GM23338 (cell line): ENCODE data around the gene OLFM1. TPM values are rescaled to one million over a fixed set of nuclear protein-coding genes. Genes with fewer than 3 reads are reported as not detected.

Source experiments
- ATAC-seq: fragments of 200-7000 bp; cut with Tn5 transposase; 3 replicates; pipeline ENCODE4 v1.9.1; 2020
- DNase-seq: peaks from one replicate; pipeline ENCODE4 v3.0.0-alpha.2; 2015; ENCODE audit warnings: low spot score
- H2AFZ ChIP-seq: fragments of 200-600 bp; sonication (generic); 2 replicates; pipeline ENCODE4 v1.8.0; 2016; ENCODE audit warnings: antibody characterized with exemption, mild to moderate bottlenecking, moderate library complexity
- H3F3A ChIP-seq: fragments of 200-600 bp; sonication (generic); replicated peaks from 2 replicates; pipeline ENCODE4 v1.8.0; 2017; ENCODE audit warnings: antibody characterized with exemption, mixed run types, low read depth
- H3K27ac ChIP-seq: fragments of 200-600 bp; sonication (generic); 2 replicates; pipeline ENCODE4 v1.6.1; 2016; ENCODE audit warnings: low read depth
- H3K27me3 ChIP-seq: fragments of 200-600 bp; sonication (generic); 2 replicates; pipeline ENCODE4 v1.8.0; 2016; ENCODE audit warnings: mild to moderate bottlenecking, mixed run types, moderate library complexity; ENCODE audit not compliant: insufficient read depth
- H3K36me3 ChIP-seq: fragments of 200-600 bp; sonication (generic); 2 replicates; pipeline ENCODE4 v1.8.0; 2016; ENCODE audit warnings: mild to moderate bottlenecking; ENCODE audit not compliant: insufficient read depth
- H3K4me1 ChIP-seq: fragments of 200-600 bp; sonication (generic); 2 replicates; pipeline ENCODE4 v1.8.0; 2016; ENCODE audit warnings: mild to moderate bottlenecking, moderate library complexity; ENCODE audit not compliant: insufficient read depth
- H3K4me2 ChIP-seq: fragments of 200-600 bp; sonication (generic); 2 replicates; pipeline ENCODE4 v1.7.1; 2017; ENCODE audit warnings: mixed run types
- H3K4me3 ChIP-seq: fragments of 200-600 bp; sonication (generic); 2 replicates; pipeline ENCODE4 v1.6.1; 2016; ENCODE audit warnings: mixed run types
- H3K79me2 ChIP-seq: fragments of 200-600 bp; sonication (generic); replicated peaks from 2 replicates; pipeline ENCODE4 v1.8.0; 2017; ENCODE audit warnings: mild to moderate bottlenecking; ENCODE audit not compliant: insufficient read depth
- H3K9me2 ChIP-seq: fragments of 200-600 bp; sonication (generic); 2 replicates; pipeline ENCODE4 v1.8.0; 2017; ENCODE audit not compliant: insufficient read depth
- H4K20me1 ChIP-seq: fragments of 200-600 bp; sonication (generic); replicated peaks from 2 replicates; pipeline ENCODE4 v1.8.0; 2017; ENCODE audit warnings: mild to moderate bottlenecking; ENCODE audit not compliant: insufficient read depth
- H3K27ac Mint-ChIP-seq: 2 replicates; pipeline ENCODE4 v1.8.0; 2020; ENCODE audit warnings: inconsistent platforms, mild to moderate bottlenecking, moderate library complexity, mixed read lengths
- H3K27me3 Mint-ChIP-seq: 3 replicates; pipeline ENCODE4 v1.8.0; 2022; ENCODE audit warnings: low read depth, mild to moderate bottlenecking, moderate library complexity, mixed read lengths, inconsistent platforms; ENCODE audit not compliant: insufficient read depth, poor library complexity
- H3K36me3 Mint-ChIP-seq: 3 replicates; pipeline ENCODE4 v1.8.0; 2021; ENCODE audit warnings: low read depth, mild to moderate bottlenecking, inconsistent platforms, moderate library complexity, mixed read lengths
- H3K4me1 Mint-ChIP-seq: 3 replicates; pipeline ENCODE4 v1.8.0; 2020; ENCODE audit warnings: mild to moderate bottlenecking, inconsistent platforms, mixed read lengths
- H3K4me3 Mint-ChIP-seq: 3 replicates; pipeline ENCODE4 v1.8.0; 2021; ENCODE audit warnings: moderate library complexity, mild to moderate bottlenecking, inconsistent platforms, mixed read lengths
- H3K9me3 Mint-ChIP-seq: 3 replicates; pipeline ENCODE4 v1.8.0; 2020; ENCODE audit warnings: moderate library complexity, mild to moderate bottlenecking, inconsistent platforms, mixed read lengths
- EZH2 ChIP-seq: fragments of 200-600 bp; sonication (generic); IDR thresholded peaks from one replicate; pipeline ENCODE4 v1.8.0; 2017; ENCODE audit warnings: antibody characterized with exemption, mild to moderate bottlenecking, low read depth; ENCODE audit not compliant: unreplicated experiment
- EZH2phosphoT487 ChIP-seq: fragments of 200-600 bp; sonication (generic); IDR thresholded peaks from one replicate; pipeline ENCODE4 v1.8.1; 2018; ENCODE audit warnings: antibody characterized with exemption; ENCODE audit not compliant: unreplicated experiment
- JUNB ChIP-seq: IDR thresholded peaks from one replicate; pipeline ENCODE4 v1.6.1; 2016; ENCODE audit warnings: antibody characterized with exemption; ENCODE audit not compliant: unreplicated experiment
- NANOG ChIP-seq: IDR thresholded peaks from 2 replicates; pipeline ENCODE4 v1.6.1; 2016; ENCODE audit warnings: antibody characterized with exemption, borderline replicate concordance
- polyA plus RNA-seq: library from polyadenylated mRNA; unstranded; fragments of >200 nt; fragmentation: Nextera tagmentation; extraction: Ambion mirVana; gene quantifications from 2 replicates; pipeline ENCODE4 v1.2.1, GENCODE V29; 2016
- total RNA-seq: library from RNA; depleted of rRNA; stranded (reverse); fragments of >200 nt; shearing (Covaris generic); gene quantifications from 2 replicates; pipeline ENCODE4 v1.2.3, GENCODE V29; 2014
- TF ChIP-seq, protein P1 (sequence below): fragments of 250-450 bp; sonication (Bioruptor Pico); IDR thresholded peaks from 2 replicates; pipeline ENCODE4 v1.5.0; 2020; ENCODE audit warnings: mild to moderate bottlenecking, moderate library complexity
- TF ChIP-seq, protein P2 (sequence below): IDR thresholded peaks from 2 replicates; pipeline ENCODE4 v1.6.1; 2016; ENCODE audit warnings: antibody characterized with exemption

Gene OLFM1
- total and polyA plus RNA-seq, 2 experiments from 2014 or later: 20.6 to 40.1 TPM

DNA sequence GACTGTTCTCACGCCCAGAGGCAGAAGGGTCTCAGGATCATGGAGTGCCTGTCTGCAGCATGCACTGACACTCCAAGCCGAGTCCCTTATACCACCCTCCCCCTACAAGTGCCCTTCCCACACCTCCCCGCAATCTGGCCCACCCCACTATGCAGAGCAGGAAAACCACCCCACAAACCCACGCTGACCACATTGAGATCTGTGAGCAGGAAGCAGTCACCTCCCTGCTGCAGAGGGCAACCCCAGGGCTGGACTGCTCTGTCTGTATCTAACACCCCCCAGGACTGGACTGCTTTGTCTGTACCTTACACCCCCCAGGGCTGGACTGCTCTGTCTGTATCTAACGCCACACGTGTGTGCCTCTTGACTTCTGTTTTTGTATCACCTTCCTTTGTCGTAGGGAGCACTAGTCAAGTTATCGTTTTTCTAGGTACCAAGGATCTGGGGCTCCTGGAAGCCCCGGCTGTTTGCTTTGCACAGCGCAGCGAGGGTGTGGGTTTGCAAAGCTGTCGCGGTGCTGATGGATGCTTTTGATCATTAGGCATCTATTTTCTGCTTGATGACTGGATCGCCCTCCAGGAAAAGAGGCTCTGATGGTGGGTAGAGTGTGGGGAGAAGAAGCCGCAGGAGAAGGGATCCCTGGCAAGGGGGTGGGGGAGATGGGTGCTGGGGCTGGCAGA lies 21.5 kb downstream of the OLFM1 start (continued):
- TF ChIP-seq, protein P1, sequence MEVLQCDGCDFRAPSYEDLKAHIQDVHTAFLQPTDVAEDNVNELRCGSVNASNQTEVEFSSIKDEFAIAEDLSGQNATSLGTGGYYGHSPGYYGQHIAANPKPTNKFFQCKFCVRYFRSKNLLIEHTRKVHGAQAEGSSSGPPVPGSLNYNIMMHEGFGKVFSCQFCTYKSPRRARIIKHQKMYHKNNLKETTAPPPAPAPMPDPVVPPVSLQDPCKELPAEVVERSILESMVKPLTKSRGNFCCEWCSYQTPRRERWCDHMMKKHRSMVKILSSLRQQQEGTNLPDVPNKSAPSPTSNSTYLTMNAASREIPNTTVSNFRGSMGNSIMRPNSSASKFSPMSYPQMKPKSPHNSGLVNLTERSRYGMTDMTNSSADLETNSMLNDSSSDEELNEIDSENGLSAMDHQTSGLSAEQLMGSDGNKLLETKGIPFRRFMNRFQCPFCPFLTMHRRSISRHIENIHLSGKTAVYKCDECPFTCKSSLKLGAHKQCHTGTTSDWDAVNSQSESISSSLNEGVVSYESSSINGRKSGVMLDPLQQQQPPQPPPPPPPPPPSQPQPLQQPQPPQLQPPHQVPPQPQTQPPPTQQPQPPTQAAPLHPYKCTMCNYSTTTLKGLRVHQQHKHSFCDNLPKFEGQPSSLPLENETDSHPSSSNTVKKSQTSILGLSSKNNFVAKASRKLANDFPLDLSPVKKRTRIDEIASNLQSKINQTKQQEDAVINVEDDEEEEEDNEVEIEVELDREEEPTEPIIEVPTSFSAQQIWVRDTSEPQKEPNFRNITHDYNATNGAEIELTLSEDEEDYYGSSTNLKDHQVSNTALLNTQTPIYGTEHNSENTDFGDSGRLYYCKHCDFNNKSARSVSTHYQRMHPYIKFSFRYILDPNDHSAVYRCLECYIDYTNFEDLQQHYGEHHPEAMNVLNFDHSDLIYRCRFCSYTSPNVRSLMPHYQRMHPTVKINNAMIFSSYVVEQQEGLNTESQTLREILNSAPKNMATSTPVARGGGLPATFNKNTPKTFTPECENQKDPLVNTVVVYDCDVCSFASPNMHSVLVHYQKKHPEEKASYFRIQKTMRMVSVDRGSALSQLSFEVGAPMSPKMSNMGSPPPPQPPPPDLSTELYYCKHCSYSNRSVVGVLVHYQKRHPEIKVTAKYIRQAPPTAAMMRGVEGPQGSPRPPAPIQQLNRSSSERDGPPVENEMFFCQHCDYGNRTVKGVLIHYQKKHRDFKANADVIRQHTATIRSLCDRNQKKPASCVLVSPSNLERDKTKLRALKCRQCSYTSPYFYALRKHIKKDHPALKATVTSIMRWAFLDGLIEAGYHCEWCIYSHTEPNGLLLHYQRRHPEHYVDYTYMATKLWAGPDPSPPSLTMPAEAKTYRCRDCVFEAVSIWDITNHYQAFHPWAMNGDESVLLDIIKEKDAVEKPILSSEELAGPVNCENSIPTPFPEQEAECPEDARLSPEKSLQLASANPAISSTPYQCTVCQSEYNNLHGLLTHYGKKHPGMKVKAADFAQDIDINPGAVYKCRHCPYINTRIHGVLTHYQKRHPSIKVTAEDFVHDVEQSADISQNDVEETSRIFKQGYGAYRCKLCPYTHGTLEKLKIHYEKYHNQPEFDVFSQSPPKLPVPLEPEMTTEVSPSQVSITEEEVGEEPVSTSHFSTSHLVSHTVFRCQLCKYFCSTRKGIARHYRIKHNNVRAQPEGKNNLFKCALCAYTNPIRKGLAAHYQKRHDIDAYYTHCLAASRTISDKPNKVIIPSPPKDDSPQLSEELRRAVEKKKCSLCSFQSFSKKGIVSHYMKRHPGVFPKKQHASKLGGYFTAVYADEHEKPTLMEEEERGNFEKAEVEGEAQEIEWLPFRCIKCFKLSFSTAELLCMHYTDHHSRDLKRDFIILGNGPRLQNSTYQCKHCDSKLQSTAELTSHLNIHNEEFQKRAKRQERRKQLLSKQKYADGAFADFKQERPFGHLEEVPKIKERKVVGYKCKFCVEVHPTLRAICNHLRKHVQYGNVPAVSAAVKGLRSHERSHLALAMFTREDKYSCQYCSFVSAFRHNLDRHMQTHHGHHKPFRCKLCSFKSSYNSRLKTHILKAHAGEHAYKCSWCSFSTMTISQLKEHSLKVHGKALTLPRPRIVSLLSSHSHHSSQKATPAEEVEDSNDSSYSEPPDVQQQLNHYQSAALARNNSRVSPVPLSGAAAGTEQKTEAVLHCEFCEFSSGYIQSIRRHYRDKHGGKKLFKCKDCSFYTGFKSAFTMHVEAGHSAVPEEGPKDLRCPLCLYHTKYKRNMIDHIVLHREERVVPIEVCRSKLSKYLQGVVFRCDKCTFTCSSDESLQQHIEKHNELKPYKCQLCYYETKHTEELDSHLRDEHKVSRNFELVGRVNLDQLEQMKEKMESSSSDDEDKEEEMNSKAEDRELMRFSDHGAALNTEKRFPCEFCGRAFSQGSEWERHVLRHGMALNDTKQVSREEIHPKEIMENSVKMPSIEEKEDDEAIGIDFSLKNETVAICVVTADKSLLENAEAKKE (CRISPR knock-in tag): no peak
- no peak for TF ChIP-seq EZH2phosphoT487

DNA sequence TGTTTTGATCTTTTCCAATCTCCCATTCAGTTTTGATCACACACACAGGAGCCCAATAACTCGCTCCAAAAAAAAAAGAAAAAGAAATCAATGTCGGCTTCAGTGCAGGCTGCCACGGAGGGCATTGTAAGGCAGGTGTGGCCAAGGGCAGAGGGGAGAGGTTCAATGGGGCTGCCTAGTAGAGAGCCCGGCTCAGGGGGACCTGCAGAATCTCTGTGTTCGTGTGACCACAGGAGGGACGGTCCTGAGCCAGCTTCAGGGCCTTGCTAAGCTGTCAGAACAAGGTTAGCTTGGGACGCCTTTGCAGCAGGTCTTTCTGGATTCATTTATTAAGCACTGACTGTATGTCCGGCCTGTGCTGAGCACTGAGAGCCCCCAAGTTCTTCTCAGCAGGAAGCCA lies 22.2 kb downstream of the OLFM1 start:
- H3K4me3 Mint-ChIP-seq: no peak overlapping the region

More for the DNA sequence above, 22.2 kb downstream of the OLFM1 start:
- Histone ChIP-seq H3K27ac (no peak overlapping the region), H3F3A (no peaks in the 10 kb centered on the region), H3K4me1 (peaks cover 9% of the 10 kb centered on the region; the same call in 1 of the 2 replicates), H3K4me3 (no peak overlapping the region), H3K79me2 (no peaks in the 10 kb centered on the region), H2AFZ (no peak overlapping the region), H4K20me1 (no peaks in the 10 kb centered on the region), H3K9me2 (no peaks in the 10 kb centered on the region), H3K27me3 (no peaks in the 10 kb centered on the region), H3K36me3 (no peaks in the 10 kb centered on the region), H3K4me2 (no peak overlapping the region)
- Mint-ChIP-seq H3K27me3 (peaks cover 10% of the 10 kb centered on the region), H3K4me1 (peaks cover 21% of the 10 kb centered on the region), H3K9me3 (no peaks in the 10 kb centered on the region; the same call in 2 of the 3 replicates), H3K27ac (no peak overlapping the region), H3K36me3 (peaks cover 4% of the 10 kb centered on the region; the same call in 1 of the 3 replicates)
- no peak for TF ChIP-seq EZH2
- TF ChIP-seq NANOG: no peak
- TF ChIP-seq, protein P2, sequence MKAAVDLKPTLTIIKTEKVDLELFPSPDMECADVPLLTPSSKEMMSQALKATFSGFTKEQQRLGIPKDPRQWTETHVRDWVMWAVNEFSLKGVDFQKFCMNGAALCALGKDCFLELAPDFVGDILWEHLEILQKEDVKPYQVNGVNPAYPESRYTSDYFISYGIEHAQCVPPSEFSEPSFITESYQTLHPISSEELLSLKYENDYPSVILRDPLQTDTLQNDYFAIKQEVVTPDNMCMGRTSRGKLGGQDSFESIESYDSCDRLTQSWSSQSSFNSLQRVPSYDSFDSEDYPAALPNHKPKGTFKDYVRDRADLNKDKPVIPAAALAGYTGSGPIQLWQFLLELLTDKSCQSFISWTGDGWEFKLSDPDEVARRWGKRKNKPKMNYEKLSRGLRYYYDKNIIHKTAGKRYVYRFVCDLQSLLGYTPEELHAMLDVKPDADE: no peak
- no peak for TF ChIP-seq JUNB
- DNase-seq: no peak
- no peak for ATAC-seq
